MM.1S (cell line): ENCODE results near the gene MSL1.
A peak's percentile ranks its signal among the peaks of the same experiment; 100 is the strongest.

ENCODE experiments used
- DNase-seq: peaks from one replicate; pipeline ENCODE4 v3.0.0-alpha.2; 2015
- H2AFZ ChIP-seq: fragments of 300-600 bp; sonication (generic); 2 replicates; pipeline ENCODE4 v1.6.0; 2016; ENCODE audit warnings: antibody characterized with exemption, low read length
- H3F3A ChIP-seq: fragments of 300-600 bp; sonication (generic); 2 replicates; pipeline ENCODE4 v1.6.1; 2016; ENCODE audit warnings: mild to moderate bottlenecking, antibody characterized with exemption, low read length, moderate library complexity, mixed read lengths; ENCODE audit not compliant: insufficient read depth
- H3K27ac ChIP-seq: fragments of 300-600 bp; sonication (generic); 2 replicates; pipeline ENCODE4 v1.5.1; 2016; ENCODE audit warnings: mild to moderate bottlenecking, low read length
- H3K27me3 ChIP-seq: fragments of 300-600 bp; sonication (generic); replicated peaks from 2 replicates; pipeline ENCODE4 v1.6.0; 2016; ENCODE audit warnings: low read length; ENCODE audit not compliant: insufficient read depth
- H3K36me3 ChIP-seq: fragments of 300-600 bp; sonication (generic); replicated peaks from 2 replicates; pipeline ENCODE4 v1.6.1; 2016; ENCODE audit warnings: mild to moderate bottlenecking, low read length, mixed read lengths; ENCODE audit not compliant: insufficient read depth
- H3K4me1 ChIP-seq: fragments of 300-600 bp; sonication (generic); 2 replicates; pipeline ENCODE4 v1.6.1; 2016; ENCODE audit warnings: low read length, mixed read lengths
- H3K4me2 ChIP-seq: fragments of 300-600 bp; sonication (generic); 2 replicates; pipeline ENCODE4 v1.6.0; 2016; ENCODE audit warnings: low read depth, low read length
- H3K4me3 ChIP-seq: fragments of 300-600 bp; sonication (generic); 2 replicates; pipeline ENCODE4 v1.5.1; 2016; ENCODE audit warnings: low read length, mixed read lengths
- H3K79me2 ChIP-seq: fragments of 300-600 bp; sonication (generic); 2 replicates; pipeline ENCODE4 v1.6.1; 2016; ENCODE audit warnings: mixed run types, low read length, mixed read lengths
- H3K9ac ChIP-seq: fragments of 300-600 bp; sonication (generic); 2 replicates; pipeline ENCODE4 v1.6.1; 2016; ENCODE audit warnings: low read length, mixed read lengths
- H3K9me2 ChIP-seq: fragments of 300-600 bp; sonication (generic); replicated peaks from 2 replicates; pipeline ENCODE4 v1.6.1; 2016; ENCODE audit warnings: mild to moderate bottlenecking, low read length, mixed read lengths; ENCODE audit not compliant: insufficient read depth
- H3K9me3 ChIP-seq: fragments of 300-600 bp; sonication (generic); replicated peaks from 2 replicates; pipeline ENCODE4 v1.6.1; 2016; ENCODE audit warnings: mild to moderate bottlenecking, low read length, mixed read lengths; ENCODE audit not compliant: insufficient read depth
- H4K20me1 ChIP-seq: fragments of 300-600 bp; sonication (generic); 2 replicates; pipeline ENCODE4 v1.6.1; 2016; ENCODE audit warnings: mild to moderate bottlenecking, low read length, moderate library complexity, mixed read lengths; ENCODE audit not compliant: insufficient read depth
- EZH2 ChIP-seq: fragments of 300-600 bp; sonication (generic); optimal IDR thresholded peaks from 2 replicates; pipeline ENCODE3; 2017; ENCODE audit warnings: low read depth, mild to moderate bottlenecking, antibody characterized with exemption, low read length, mixed read lengths
- EZH2phosphoT487 ChIP-seq: fragments of 300-600 bp; sonication (generic); IDR thresholded peaks from 2 replicates; pipeline ENCODE4 v1.6.1; 2018; ENCODE audit warnings: antibody characterized with exemption, low read length
- TF ChIP-seq, protein P1 (sequence below): fragments of 300-600 bp; sonication (generic); IDR thresholded peaks from 2 replicates; pipeline ENCODE4 v1.5.1; 2016; ENCODE audit warnings: antibody characterized with exemption, low read length, mixed read lengths

The MSL1 gene

DNA sequence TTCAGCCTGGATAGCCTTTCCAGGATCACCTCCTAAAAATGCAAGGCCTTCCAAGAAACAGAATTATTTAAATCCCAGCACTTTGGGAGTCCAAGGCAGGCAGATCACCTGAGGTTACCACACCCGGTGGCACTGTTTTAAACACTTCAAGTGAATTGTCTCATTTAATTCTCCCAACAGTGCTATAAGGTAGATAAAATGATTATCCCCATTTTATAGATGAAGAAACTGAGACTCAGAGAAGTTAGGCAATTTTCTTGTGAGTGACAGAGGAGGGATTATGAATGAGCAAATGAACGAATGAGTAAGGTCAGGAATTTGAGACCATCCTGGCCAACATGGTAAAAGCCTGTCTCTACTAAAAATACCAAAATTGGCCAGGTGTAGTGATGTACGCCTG lies 42.2 kb upstream of the MSL1 start:
- H3K4me3 ChIP-seq, result no peak overlapping the region
- no peaks in the 10 kb centered on the region for H3K36me3 ChIP-seq
- TF ChIP-seq, protein P1, sequence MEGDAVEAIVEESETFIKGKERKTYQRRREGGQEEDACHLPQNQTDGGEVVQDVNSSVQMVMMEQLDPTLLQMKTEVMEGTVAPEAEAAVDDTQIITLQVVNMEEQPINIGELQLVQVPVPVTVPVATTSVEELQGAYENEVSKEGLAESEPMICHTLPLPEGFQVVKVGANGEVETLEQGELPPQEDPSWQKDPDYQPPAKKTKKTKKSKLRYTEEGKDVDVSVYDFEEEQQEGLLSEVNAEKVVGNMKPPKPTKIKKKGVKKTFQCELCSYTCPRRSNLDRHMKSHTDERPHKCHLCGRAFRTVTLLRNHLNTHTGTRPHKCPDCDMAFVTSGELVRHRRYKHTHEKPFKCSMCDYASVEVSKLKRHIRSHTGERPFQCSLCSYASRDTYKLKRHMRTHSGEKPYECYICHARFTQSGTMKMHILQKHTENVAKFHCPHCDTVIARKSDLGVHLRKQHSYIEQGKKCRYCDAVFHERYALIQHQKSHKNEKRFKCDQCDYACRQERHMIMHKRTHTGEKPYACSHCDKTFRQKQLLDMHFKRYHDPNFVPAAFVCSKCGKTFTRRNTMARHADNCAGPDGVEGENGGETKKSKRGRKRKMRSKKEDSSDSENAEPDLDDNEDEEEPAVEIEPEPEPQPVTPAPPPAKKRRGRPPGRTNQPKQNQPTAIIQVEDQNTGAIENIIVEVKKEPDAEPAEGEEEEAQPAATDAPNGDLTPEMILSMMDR, result no peak
- no peak for TF ChIP-seq EZH2
- TF ChIP-seq EZH2phosphoT487, result no peak
- H4K20me1 ChIP-seq, result no peaks in the 10 kb centered on the region
- H3K9me3 ChIP-seq, result no peaks in the 10 kb centered on the region
- H3K9ac ChIP-seq, result no peak overlapping the region
- H3F3A ChIP-seq, result no peaks in the 10 kb centered on the region
- no peak for DNase-seq
- H3K27me3 ChIP-seq, result no peaks in the 10 kb centered on the region
- no peak overlapping the region for H3K27ac ChIP-seq
- H3K9me2 ChIP-seq, result no peaks in the 10 kb centered on the region
- no peak overlapping the region for H3K4me2 ChIP-seq
- no peaks in the 10 kb centered on the region for H3K79me2 ChIP-seq
- H2AFZ ChIP-seq, result no peak overlapping the region
- H3K4me1 ChIP-seq, result peaks cover 3% of the 10 kb centered on the region; the same call in 1 of the 2 replicates

DNA sequence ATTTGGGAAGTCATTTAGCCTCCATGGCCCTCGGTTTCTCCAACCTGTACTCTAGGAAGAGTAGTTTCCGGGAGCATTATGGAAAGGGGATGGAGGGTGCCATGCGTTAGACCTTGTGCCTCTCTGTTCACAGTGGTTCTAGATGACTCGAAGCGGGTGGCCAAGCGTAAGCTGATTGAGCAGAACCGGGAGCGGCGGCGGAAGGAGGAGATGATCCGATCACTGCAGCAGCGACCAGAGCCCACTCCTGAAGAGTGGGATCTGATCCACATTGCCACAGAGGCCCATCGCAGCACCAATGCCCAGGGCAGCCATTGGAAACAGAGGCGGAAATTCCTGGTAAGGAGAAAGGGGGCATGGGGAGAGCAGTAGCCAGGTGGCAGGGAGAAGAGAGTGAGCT lies 37.3 kb upstream of the MSL1 start:
- H3K27me3 ChIP-seq, result no peaks in the 10 kb centered on the region
- H3F3A ChIP-seq, result no peaks in the 10 kb centered on the region
- TF ChIP-seq, protein P1, result no peak
- TF ChIP-seq EZH2phosphoT487 (no peak), EZH2 (no peak)
- no peak overlapping the region for H3K27ac ChIP-seq
- no peaks in the 10 kb centered on the region for H3K36me3 ChIP-seq
- H3K9me3 ChIP-seq, result no peaks in the 10 kb centered on the region
- no peak for DNase-seq
- H3K9me2 ChIP-seq, result no peaks in the 10 kb centered on the region
- H3K9ac ChIP-seq, result no peak overlapping the region
- no peak overlapping the region for H2AFZ ChIP-seq
- H4K20me1 ChIP-seq, result no peaks in the 10 kb centered on the region
- H3K4me2 ChIP-seq, result no peak overlapping the region
- H3K4me3 ChIP-seq, result no peak overlapping the region
- no peaks in the 10 kb centered on the region for H3K79me2 ChIP-seq
- H3K4me1 ChIP-seq, result no peaks in the 10 kb centered on the region

DNA sequence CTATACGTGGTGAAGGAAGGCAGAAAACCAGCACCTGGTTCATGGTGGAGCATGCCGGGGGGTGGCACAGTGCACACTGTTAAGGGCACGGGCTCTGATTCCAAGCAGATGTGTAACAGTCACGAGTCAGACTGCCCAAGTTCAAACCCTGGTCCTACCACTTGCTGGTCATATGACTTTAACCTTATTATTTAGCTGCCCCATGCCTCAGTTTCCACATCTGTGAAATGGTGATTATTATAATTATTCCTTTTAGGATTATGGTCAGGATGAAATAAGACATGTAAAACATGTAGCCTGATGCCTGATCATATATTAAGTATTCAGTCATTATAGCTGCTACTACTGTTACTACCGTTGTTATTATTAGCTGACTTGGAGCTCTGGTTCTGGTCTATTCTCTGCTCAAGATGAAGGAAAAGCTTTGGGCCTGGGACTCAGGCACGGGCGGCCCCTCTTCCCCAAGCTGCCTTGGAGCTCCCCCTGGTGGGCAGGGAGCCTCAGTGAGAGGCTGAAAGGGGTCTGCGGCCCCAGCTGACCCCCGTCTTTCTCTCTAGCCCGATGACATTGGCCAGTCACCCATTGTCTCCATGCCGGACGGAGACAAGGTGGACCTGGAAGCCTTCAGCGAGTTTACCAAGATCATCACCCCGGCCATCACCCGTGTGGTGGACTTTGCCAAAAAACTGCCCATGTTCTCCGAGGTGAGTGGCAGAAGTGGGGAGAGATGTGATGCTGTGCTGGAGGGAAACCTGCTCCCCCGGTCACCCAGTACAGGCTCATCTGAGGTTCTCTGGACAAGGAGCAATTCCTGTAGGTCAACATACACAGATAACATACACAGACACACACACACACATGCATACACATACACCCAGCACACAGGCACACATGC lies 35.4 kb upstream of the MSL1 start:
- Histone ChIP-seq H4K20me1 (no peaks in the 10 kb centered on the region), H3K9ac (no peak overlapping the region), H3F3A (no peaks in the 10 kb centered on the region), H2AFZ (no peak overlapping the region), H3K9me2 (no peaks in the 10 kb centered on the region), H3K27me3 (no peaks in the 10 kb centered on the region), H3K9me3 (no peaks in the 10 kb centered on the region), H3K4me3 (no peak overlapping the region), H3K4me2 (no peak overlapping the region), H3K36me3 (no peaks in the 10 kb centered on the region), H3K79me2 (no peaks in the 10 kb centered on the region), H3K27ac (no peak overlapping the region), H3K4me1 (no peaks in the 10 kb centered on the region)
- TF ChIP-seq EZH2phosphoT487 (no peak), EZH2 (no peak)
- TF ChIP-seq, protein P1, result peak; percentile 79
- DNase-seq, result peak; percentile 34
